WERI-Rb-1 (cell line): ENCODE results near the gene DENND6A.

Experiments
- DNase-seq: peaks from one replicate; pipeline ENCODE4 v3.0.0-alpha.2; 2020
- H3K27ac ChIP-seq: fragments of 250-450 bp; sonication (Bioruptor Pico); 2 replicates; pipeline ENCODE4 v1.5.1; 2020; ENCODE audit warnings: mild to moderate bottlenecking, moderate library complexity
- H3K27me3 ChIP-seq: fragments of 250-450 bp; sonication (Bioruptor Pico); 2 replicates; pipeline ENCODE4 v1.5.1; 2021; ENCODE audit warnings: mild to moderate bottlenecking, low read depth, moderate library complexity; ENCODE audit not compliant: insufficient read depth, severe bottlenecking
- H3K36me3 ChIP-seq: fragments of 250-450 bp; sonication (Bioruptor Pico); 2 replicates; pipeline ENCODE4 v1.5.1; 2020; ENCODE audit warnings: mild to moderate bottlenecking, moderate library complexity
- H3K4me3 ChIP-seq: 2 replicates; pipeline ENCODE4 v1.5.1; 2011; ENCODE audit warnings: low read depth, mild to moderate bottlenecking, control low read depth, low read length
- H3K9me3 ChIP-seq: fragments of 250-450 bp; sonication (Bioruptor Pico); 2 replicates; pipeline ENCODE4 v1.5.1; 2021; ENCODE audit warnings: mild to moderate bottlenecking, moderate library complexity; ENCODE audit not compliant: severe bottlenecking
- TF ChIP-seq, protein P1 (sequence below): IDR thresholded peaks from 2 replicates; pipeline ENCODE4 v1.5.1; 2011; ENCODE audit warnings: low read depth, mild to moderate bottlenecking, control low read depth, inconsistent platforms, low read length

DENND6A gene

DNA sequence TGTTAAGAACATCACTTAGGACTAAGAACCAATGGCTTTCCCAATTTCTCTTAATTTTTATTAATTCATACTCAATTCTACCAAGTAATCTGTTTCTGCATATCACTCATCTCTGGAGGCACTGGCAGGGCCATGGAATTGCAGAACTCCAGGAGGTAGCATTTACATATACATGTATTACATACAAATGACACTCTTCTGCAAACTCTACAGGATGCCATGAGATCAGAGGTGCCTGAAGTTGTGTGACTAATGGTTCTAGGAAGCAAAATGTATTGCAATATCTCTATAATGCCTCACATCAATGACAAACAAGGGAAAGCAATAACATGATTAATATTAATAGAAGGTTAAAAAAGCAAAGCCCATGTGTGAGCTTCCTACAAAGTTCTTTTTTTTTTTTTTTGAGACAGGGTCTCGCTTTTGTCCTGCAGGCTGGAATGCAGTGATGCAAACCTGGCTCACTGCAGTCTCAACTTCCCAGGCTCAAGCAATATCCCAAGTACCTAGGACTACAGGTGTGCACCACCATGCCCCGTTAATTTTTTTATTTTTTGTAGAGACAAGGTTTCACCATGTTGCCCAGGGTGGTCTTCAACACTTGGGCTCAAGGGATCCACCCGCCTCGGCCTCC is 33.0 kb downstream of the DENND6A start:
- DNase-seq: no peak
- H3K4me3 ChIP-seq: no peak overlapping the region
- TF ChIP-seq, protein P1, sequence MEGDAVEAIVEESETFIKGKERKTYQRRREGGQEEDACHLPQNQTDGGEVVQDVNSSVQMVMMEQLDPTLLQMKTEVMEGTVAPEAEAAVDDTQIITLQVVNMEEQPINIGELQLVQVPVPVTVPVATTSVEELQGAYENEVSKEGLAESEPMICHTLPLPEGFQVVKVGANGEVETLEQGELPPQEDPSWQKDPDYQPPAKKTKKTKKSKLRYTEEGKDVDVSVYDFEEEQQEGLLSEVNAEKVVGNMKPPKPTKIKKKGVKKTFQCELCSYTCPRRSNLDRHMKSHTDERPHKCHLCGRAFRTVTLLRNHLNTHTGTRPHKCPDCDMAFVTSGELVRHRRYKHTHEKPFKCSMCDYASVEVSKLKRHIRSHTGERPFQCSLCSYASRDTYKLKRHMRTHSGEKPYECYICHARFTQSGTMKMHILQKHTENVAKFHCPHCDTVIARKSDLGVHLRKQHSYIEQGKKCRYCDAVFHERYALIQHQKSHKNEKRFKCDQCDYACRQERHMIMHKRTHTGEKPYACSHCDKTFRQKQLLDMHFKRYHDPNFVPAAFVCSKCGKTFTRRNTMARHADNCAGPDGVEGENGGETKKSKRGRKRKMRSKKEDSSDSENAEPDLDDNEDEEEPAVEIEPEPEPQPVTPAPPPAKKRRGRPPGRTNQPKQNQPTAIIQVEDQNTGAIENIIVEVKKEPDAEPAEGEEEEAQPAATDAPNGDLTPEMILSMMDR: no peak
- no peaks in the 10 kb centered on the region for H3K27me3 ChIP-seq
- H3K9me3 ChIP-seq: no peaks in the 10 kb centered on the region
- H3K27ac ChIP-seq: no peak overlapping the region
- H3K36me3 ChIP-seq: peaks cover 32% of the 10 kb centered on the region

- TF ChIP-seq, protein P1: no peak
- Histone ChIP-seq H3K36me3 (peaks cover 28% of the 10 kb centered on the region), H3K9me3 (no peaks in the 10 kb centered on the region), H3K4me3 (no peak overlapping the region), H3K27me3 (no peaks in the 10 kb centered on the region), H3K27ac (no peak overlapping the region)
- DNase-seq: no peak
Observed at GRCh38 chr3:57659004-57659673, 33.7 kb downstream of the DENND6A start.

DNA sequence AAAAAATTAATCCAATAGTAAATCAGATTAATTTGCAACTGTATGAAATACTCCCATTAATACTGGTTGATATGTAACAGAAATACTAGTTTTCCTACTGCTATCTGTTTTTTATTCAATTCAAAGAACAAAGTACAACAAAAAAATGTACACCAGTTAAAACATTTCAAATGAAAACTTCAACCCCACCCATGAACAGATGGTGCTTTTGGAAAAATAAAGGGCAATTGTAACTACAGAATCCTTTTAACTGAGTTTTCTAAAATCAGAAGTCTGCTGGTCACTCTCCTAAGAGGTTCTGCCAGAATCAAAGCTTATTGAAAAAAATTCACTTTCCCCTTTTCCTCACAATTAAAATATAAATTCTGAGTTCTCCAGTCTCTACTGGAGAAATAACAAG is 34.3 kb downstream of the DENND6A start:
- H3K36me3 ChIP-seq: peaks cover 25% of the 10 kb centered on the region
- no peak overlapping the region for H3K27ac ChIP-seq
- H3K4me3 ChIP-seq: no peak overlapping the region
- H3K9me3 ChIP-seq: no peaks in the 10 kb centered on the region
- no peak for DNase-seq
- H3K27me3 ChIP-seq: no peaks in the 10 kb centered on the region
- TF ChIP-seq, protein P1: no peak

GRCh38 chr3:57655727-57656126 is 37.1 kb downstream of the DENND6A start:
- no peak overlapping the region for H3K4me3 ChIP-seq
- H3K27me3 ChIP-seq: no peaks in the 10 kb centered on the region
- DNase-seq: no peak
- no peaks in the 10 kb centered on the region for H3K9me3 ChIP-seq
- H3K27ac ChIP-seq: no peak overlapping the region
- peaks cover 28% of the 10 kb centered on the region for H3K36me3 ChIP-seq
- TF ChIP-seq, protein P1: no peak

GRCh38 chr3:57654267-57654666 is 38.6 kb downstream of the DENND6A start:
- DNase-seq: no peak
- H3K4me3 ChIP-seq: no peak overlapping the region
- H3K27me3 ChIP-seq: no peaks in the 10 kb centered on the region
- no peaks in the 10 kb centered on the region for H3K9me3 ChIP-seq
- H3K36me3 ChIP-seq: peaks cover 17% of the 10 kb centered on the region
- H3K27ac ChIP-seq: no peak overlapping the region
- TF ChIP-seq, protein P1: no peak

DNA sequence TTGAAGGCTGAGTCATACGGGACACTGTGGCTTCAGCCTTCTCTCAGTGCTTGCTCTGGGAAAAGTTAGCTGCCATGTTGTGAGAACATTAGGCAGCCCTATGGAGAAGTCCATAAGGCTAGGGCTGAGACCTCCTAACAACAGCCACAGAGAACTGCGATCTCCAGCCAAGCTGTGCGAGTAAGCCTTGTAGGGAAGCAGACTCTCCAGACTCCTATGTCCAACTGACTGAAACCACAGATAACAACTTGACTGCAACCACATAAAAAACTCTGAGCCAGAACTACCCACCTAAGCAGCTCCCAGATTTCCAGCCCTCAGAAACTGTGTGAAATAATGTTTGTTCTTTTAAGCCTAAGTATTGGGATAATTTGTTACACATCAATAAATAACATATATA is 40.7 kb downstream of the DENND6A start:
- Histone ChIP-seq H3K27ac (no peak overlapping the region), H3K27me3 (no peaks in the 10 kb centered on the region), H3K4me3 (no peak overlapping the region), H3K9me3 (peaks cover 4% of the 10 kb centered on the region), H3K36me3 (peaks cover 3% of the 10 kb centered on the region)
- DNase-seq: no peak
- TF ChIP-seq, protein P1: no peak
